A673 (cell line): ENCODE measurements around the gene HOMER1. TPM values are rescaled to one million over a fixed set of nuclear protein-coding genes. Genes with fewer than 3 reads are reported as not detected.

ENCODE experiments used
- BruUV-seq: library from RNA; stranded (reverse); fragments of 400-500 nt; replicated peaks from 2 replicates; lab custom pipeline; 2021; lab: Mats Ljungman, UMichigan
- CTCF ChIA-PET: fragments of 300-600 bp; sonication (Branson Sonifier 250); formaldehyde crosslinking; loops from one replicate; lab custom pipeline; 2022; ENCODE audit warnings: antibody characterized with exemption; lab: Charles Lee
- POLR2A ChIA-PET: fragments of 300-600 bp; sonication (Branson Sonifier 250); formaldehyde crosslinking; loops from one replicate; lab custom pipeline; 2022; ENCODE audit warnings: antibody characterized with exemption; ENCODE audit not compliant: low non-redundant PET; lab: Charles Lee
- DNase-seq: peaks from one replicate; pipeline ENCODE4 v3.0.0-alpha.2; 2015; ENCODE audit warnings: low spot score
- H3K27ac ChIP-seq: fragments of 200-600 bp; sonication (generic); 2 replicates; pipeline ENCODE4 v1.5.1; 2016; ENCODE audit warnings: mixed run types, low read depth, mild to moderate bottlenecking, mixed read lengths, antibody characterized with exemption, low read length; ENCODE audit not compliant: poor library complexity, severe bottlenecking
- H3K27me3 ChIP-seq: fragments of 200-600 bp; sonication (generic); replicated peaks from 2 replicates; pipeline ENCODE4 v1.6.1; 2017; ENCODE audit warnings: mixed run types, low read depth, mild to moderate bottlenecking, mixed read lengths, antibody characterized with exemption, low read length; ENCODE audit not compliant: insufficient read depth, poor library complexity
- H3K36me3 ChIP-seq: fragments of 200-600 bp; sonication (generic); 2 replicates; pipeline ENCODE4 v1.6.1; 2016; ENCODE audit warnings: mixed run types, mild to moderate bottlenecking, mixed read lengths, antibody characterized with exemption, low read length; ENCODE audit not compliant: insufficient read depth, poor library complexity, severe bottlenecking
- H3K4me1 ChIP-seq: fragments of 200-600 bp; sonication (generic); 2 replicates; pipeline ENCODE4 v1.6.1; 2017; ENCODE audit warnings: mixed run types, mild to moderate bottlenecking, mixed read lengths, antibody characterized with exemption, low read length; ENCODE audit not compliant: insufficient read depth, poor library complexity, severe bottlenecking
- H3K4me3 ChIP-seq: fragments of 200-600 bp; sonication (generic); 2 replicates; pipeline ENCODE4 v1.5.1; 2016; ENCODE audit warnings: low read depth, mixed run types, mild to moderate bottlenecking, mixed read lengths, low read length; ENCODE audit not compliant: poor library complexity, severe bottlenecking
- H3K9me3 ChIP-seq: fragments of 200-600 bp; sonication (generic); 2 replicates; pipeline ENCODE4 v1.6.1; 2016; ENCODE audit warnings: mixed run types, low read depth, mild to moderate bottlenecking, mixed read lengths, antibody characterized with exemption, low read length; ENCODE audit not compliant: poor library complexity, severe bottlenecking
- CTCF ChIP-seq: fragments of 300-800, 200-600 bp; sonication (generic); conservative IDR thresholded peaks from 2 replicates; pipeline ENCODE4 v1.5.1; 2017; ENCODE audit warnings: low read depth, mild to moderate bottlenecking, antibody characterized with exemption, low read length, moderate library complexity, mixed read lengths
- EZH2 ChIP-seq: fragments of 200-600 bp; sonication (generic); IDR thresholded peaks from 2 replicates; pipeline ENCODE4 v1.6.1; 2017; ENCODE audit warnings: borderline replicate concordance, low read depth, mild to moderate bottlenecking, mixed read lengths, antibody characterized with exemption, low read length; ENCODE audit not compliant: poor library complexity, severe bottlenecking
- intact Hi-C: fragments of 100-400 bp; cut with micrococcal nuclease; formaldehyde crosslinking; loops from one replicate; pipeline ENCODE4 v1.10.0; 2022; ENCODE audit not compliant: unreplicated experiment
- total RNA-seq: library from RNA; stranded (reverse); gene quantifications from 2 replicates; pipeline ENCODE4 v1.2.3, GENCODE V29; 2021

HOMER1 gene
- total RNA-seq, 1 experiment from 2014 or later, result 34.0 TPM

- Histone ChIP-seq H3K36me3 (no peaks in the 10 kb centered on the region), H3K4me1 (peaks cover 19% of the 10 kb centered on the region), H3K27ac (no peak overlapping the region), H3K9me3 (no peaks in the 10 kb centered on the region), H3K27me3 (peaks cover 12% of the 10 kb centered on the region), H3K4me3 (no peak overlapping the region)
- ChIA-PET POLR2A (no interaction called here), CTCF (no interaction called here)
- peak; percentile 88 for DNase-seq
- no TSS peak for BruUV-seq
- intact Hi-C loops, result loop anchor here (1.0 to 5.0 kb wide), 3 partner anchors 78 to 532 kb away; no protein-coding TSS in a partner anchor
- no peak for TF ChIP-seq CTCF
- TF ChIP-seq EZH2, result no peak
These were observed 39.0 kb upstream of the HOMER1 start for GRCh38 chr5:79552984-79553383.

DNA sequence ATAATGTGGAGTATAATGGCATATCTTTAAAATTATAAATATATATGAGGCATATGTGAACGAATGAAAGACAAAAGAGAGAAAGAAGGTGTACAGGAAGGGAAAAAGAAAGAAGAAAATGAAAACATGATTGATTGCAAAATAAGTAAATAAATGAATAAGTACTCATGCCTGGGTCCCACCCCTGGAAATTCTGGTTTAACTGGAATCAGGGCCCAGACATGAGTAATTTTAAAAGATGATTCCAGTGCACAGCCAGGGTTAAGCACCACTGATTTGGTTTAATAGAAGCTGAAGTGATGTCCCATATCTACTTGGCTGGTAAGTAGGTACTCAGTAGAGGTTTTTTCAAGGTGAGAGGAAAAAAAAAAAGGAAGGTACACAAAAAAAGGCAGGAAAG lies 34.0 kb upstream of the HOMER1 start:
- POLR2A ChIA-PET, result no interaction called here
- Histone ChIP-seq H3K27ac (no peak overlapping the region), H3K36me3 (no peaks in the 10 kb centered on the region), H3K9me3 (no peaks in the 10 kb centered on the region), H3K27me3 (no peaks in the 10 kb centered on the region), H3K4me1 (peaks cover 4% of the 10 kb centered on the region), H3K4me3 (no peak overlapping the region)
- TF ChIP-seq EZH2, result no peak
- no peak for TF ChIP-seq CTCF
- no TSS peak for BruUV-seq
- DNase-seq, result no peak
- CTCF ChIA-PET, result no interaction called here
- intact Hi-C loops, result no loop called here

GRCh38 chr5:79547429-79547822 lies 33.5 kb upstream of the HOMER1 start:
- POLR2A ChIA-PET, result no interaction called here
- TF ChIP-seq CTCF (no peak), EZH2 (no peak)
- no peak overlapping the region for H3K27ac ChIP-seq
- no peak for DNase-seq
- H3K27me3 ChIP-seq, result no peaks in the 10 kb centered on the region
- H3K9me3 ChIP-seq, result no peaks in the 10 kb centered on the region
- BruUV-seq, result no TSS peak
- H3K4me1 ChIP-seq, result no peaks in the 10 kb centered on the region
- H3K36me3 ChIP-seq, result no peaks in the 10 kb centered on the region
- CTCF ChIA-PET, result no interaction called here
- intact Hi-C loops, result no loop called here
- H3K4me3 ChIP-seq, result no peak overlapping the region
